Ecto neural progenitor cell (in vitro differentiated cells): ENCODE data around the gene TSPAN18.

Experiments used
- DNase-seq: peaks from one replicate; pipeline ENCODE4 v3.0.0-alpha.2; 2018; ENCODE audit warnings: low spot score

The TSPAN18 gene

GRCh38 chr11:44979543-44980399 lies 253.0 kb downstream of the TSPAN18 start:
- DNase-seq = no peak

- no peak for DNase-seq
Measured at GRCh38 chr11:44980533-44981427, 254.0 kb downstream of the TSPAN18 start.
